Liver (tissue), 9 donors: Measurements from ENCODE around the gene MIEF1. TPM values are rescaled to one million over a fixed set of nuclear protein-coding genes. Genes with fewer than 3 reads are reported as not detected.

ENCODE experiments used
- DNase-seq: peaks from one replicate; pipeline ENCODE4 v3.0.0-alpha.2; 2017; ENCODE audit warnings: low spot score
- H3K27ac ChIP-seq, 2 donors: one replicate each; pipeline ENCODE4 v1.7.0; 2013; ENCODE audit warnings: inconsistent platforms in 2 of 2, low read length in 2 of 2, control low read depth in 1 of 2, low read depth in 1 of 2, mild to moderate bottlenecking in 1 of 2
- H3K27me3 ChIP-seq, 4 donors: one replicate each; pipeline versions ENCODE4 v1.6.1 to v1.7.0; 2013; ENCODE audit warnings: low read length in 3 of 4, inconsistent platforms in 1 of 4, mild to moderate bottlenecking in 1 of 4, moderate library complexity in 1 of 4; ENCODE audit not compliant: control insufficient read depth in 4 of 4, insufficient read depth in 4 of 4
- H3K36me3 ChIP-seq, 4 donors: one replicate each; pipeline versions ENCODE4 v1.6.1 to v1.7.0; 2013; ENCODE audit warnings: low read length in 3 of 4, mild to moderate bottlenecking in 3 of 4, low read depth in 1 of 4, moderate library complexity in 1 of 4; ENCODE audit not compliant: control insufficient read depth in 4 of 4, insufficient read depth in 3 of 4
- H3K4me1 ChIP-seq, 4 donors: one replicate each; pipeline versions ENCODE4 v1.6.1 to v1.7.0; 2013; ENCODE audit warnings: low read length in 3 of 4, mild to moderate bottlenecking in 3 of 4, moderate library complexity in 1 of 4; ENCODE audit not compliant: control insufficient read depth in 4 of 4, insufficient read depth in 4 of 4
- H3K4me3 ChIP-seq, 3 donors: one replicate each; pipeline versions ENCODE4 v1.6.1 to v1.7.0; 2013; ENCODE audit warnings: low read length in 3 of 3, control low read depth in 1 of 3, low read depth in 1 of 3, mild to moderate bottlenecking in 1 of 3
- H3K9ac ChIP-seq, 2 donors: one replicate each; pipeline ENCODE4 v1.7.0; 2013; ENCODE audit warnings: low read length in 2 of 2, mild to moderate bottlenecking in 2 of 2, moderate library complexity in 2 of 2, control low read depth in 1 of 2, low read depth in 1 of 2
- H3K9me3 ChIP-seq, 4 donors: one replicate each; pipeline versions ENCODE4 v1.6.1 to v1.7.0; 2013; ENCODE audit warnings: low read length in 3 of 4; ENCODE audit not compliant: control insufficient read depth in 4 of 4
- EGR1 ChIP-seq, 2 donors: IDR thresholded peaks; 2 replicates each; pipeline ENCODE4 v1.6.1; 2016 to 2018; ENCODE audit warnings: antibody characterized with exemption in 2 of 2, low read depth in 2 of 2
- FOXA1 ChIP-seq: IDR thresholded peaks from 2 replicates; pipeline ENCODE4 v1.6.1; 2016; ENCODE audit warnings: antibody characterized with exemption
- FOXA2 ChIP-seq: IDR thresholded peaks from 2 replicates; pipeline ENCODE4 v1.6.1; 2016; ENCODE audit warnings: antibody characterized with exemption
- GABPA ChIP-seq, 2 donors: IDR thresholded peaks in 1 of 2; conservative IDR thresholded peaks in 1 of 2; 2 replicates each; pipeline ENCODE4 v1.6.1; 2016; ENCODE audit warnings: antibody characterized with exemption in 2 of 2, mild to moderate bottlenecking in 1 of 2, moderate library complexity in 1 of 2
- HNF4A ChIP-seq, 2 donors: conservative IDR thresholded peaks; 2 replicates each; pipeline ENCODE4 v1.6.1; 2016; ENCODE audit warnings: antibody characterized with exemption in 2 of 2, mild to moderate bottlenecking in 2 of 2
- HNF4G ChIP-seq: IDR thresholded peaks from 2 replicates; pipeline ENCODE4 v1.6.1; 2016; ENCODE audit warnings: antibody characterized with exemption
- JUND ChIP-seq, 2 donors: IDR thresholded peaks; 2 replicates each; pipeline ENCODE4 v1.6.1; 2016; ENCODE audit warnings: antibody characterized with exemption in 2 of 2
- RAD21 ChIP-seq, 2 donors: IDR thresholded peaks; 2 replicates each; pipeline ENCODE4 v1.6.1; 2016; ENCODE audit warnings: antibody characterized with exemption in 2 of 2, mild to moderate bottlenecking in 2 of 2
- RXRA ChIP-seq, 2 donors: IDR thresholded peaks; 2 replicates each; pipeline ENCODE4 v1.6.1; 2017 to 2018; ENCODE audit warnings: antibody characterized with exemption in 2 of 2, mild to moderate bottlenecking in 1 of 2
- SP1 ChIP-seq: IDR thresholded peaks from 2 replicates; pipeline ENCODE4 v1.6.1; 2018; ENCODE audit warnings: antibody characterized with exemption, mild to moderate bottlenecking
- TAF1 ChIP-seq: conservative IDR thresholded peaks from 2 replicates; pipeline ENCODE4 v1.6.1; 2016; ENCODE audit warnings: antibody characterized with exemption, mild to moderate bottlenecking
- YY1 ChIP-seq: IDR thresholded peaks from 2 replicates; pipeline ENCODE4 v1.6.1; 2016; ENCODE audit warnings: antibody characterized with exemption, mild to moderate bottlenecking
- WGBS: extraction: QIAGEN DNeasy Blood & Tissue Kit; methylation state at CpG from one replicate; pipeline ENCODE4 v1.1.7; 2013; 5-methylcytosine and 5-hydroxymethylcytosine counted together
- polyA plus RNA-seq, 2 donors: library from polyadenylated mRNA; stranded (reverse) in 1 of 2; unstranded in 1 of 2; fragments of 200-250 nt in 1 of 2; fragments of >200 nt in 1 of 2; fragmentation: Nextera tagmentation in 1 of 2; extraction: Ambion mirVana in 1 of 2; gene quantifications; one replicate each; pipeline versions ENCODE4 v1.2.1 to v1.2.3, GENCODE V29; 2013 to 2015
- total RNA-seq, 2 donors: library from RNA; depleted of rRNA; stranded (reverse); fragments of >200 nt; gene quantifications; one replicate each; pipeline ENCODE4 v1.2.3, GENCODE V29; 2014
- TF ChIP-seq, protein P1 (sequence below): IDR thresholded peaks from 2 replicates; pipeline ENCODE4 v1.6.1; 2016; ENCODE audit warnings: antibody characterized with exemption, mild to moderate bottlenecking
- TF ChIP-seq, protein P2 (sequence below): IDR thresholded peaks from 2 replicates; pipeline ENCODE4 v1.6.1; 2016; ENCODE audit warnings: antibody characterized with exemption
- TF ChIP-seq, protein P3 (sequence below): fragments of 150-350 bp; IDR thresholded peaks from 2 replicates; pipeline ENCODE4 v1.5.1; 2017; ENCODE audit warnings: improper control_type of control experiment, low read depth, low read length; ENCODE audit not compliant: missing input control
- TF ChIP-seq, protein P4 (sequence below): IDR thresholded peaks from 2 replicates; pipeline ENCODE4 v1.6.1; 2016; ENCODE audit warnings: antibody characterized with exemption
- TF ChIP-seq, protein P5 (sequence below): IDR thresholded peaks from 2 replicates; pipeline ENCODE4 v1.6.1; 2016; ENCODE audit warnings: antibody characterized with exemption
- donor health status: healthy.
- donor health status: healthy.
- donor health status: healthy.
- donor health status: healthy.
- donor health status: healthy.

Gene MIEF1
- total and polyA plus RNA-seq, 4 donors = 12.9 to 31.1 (median 20.7) TPM

DNA sequence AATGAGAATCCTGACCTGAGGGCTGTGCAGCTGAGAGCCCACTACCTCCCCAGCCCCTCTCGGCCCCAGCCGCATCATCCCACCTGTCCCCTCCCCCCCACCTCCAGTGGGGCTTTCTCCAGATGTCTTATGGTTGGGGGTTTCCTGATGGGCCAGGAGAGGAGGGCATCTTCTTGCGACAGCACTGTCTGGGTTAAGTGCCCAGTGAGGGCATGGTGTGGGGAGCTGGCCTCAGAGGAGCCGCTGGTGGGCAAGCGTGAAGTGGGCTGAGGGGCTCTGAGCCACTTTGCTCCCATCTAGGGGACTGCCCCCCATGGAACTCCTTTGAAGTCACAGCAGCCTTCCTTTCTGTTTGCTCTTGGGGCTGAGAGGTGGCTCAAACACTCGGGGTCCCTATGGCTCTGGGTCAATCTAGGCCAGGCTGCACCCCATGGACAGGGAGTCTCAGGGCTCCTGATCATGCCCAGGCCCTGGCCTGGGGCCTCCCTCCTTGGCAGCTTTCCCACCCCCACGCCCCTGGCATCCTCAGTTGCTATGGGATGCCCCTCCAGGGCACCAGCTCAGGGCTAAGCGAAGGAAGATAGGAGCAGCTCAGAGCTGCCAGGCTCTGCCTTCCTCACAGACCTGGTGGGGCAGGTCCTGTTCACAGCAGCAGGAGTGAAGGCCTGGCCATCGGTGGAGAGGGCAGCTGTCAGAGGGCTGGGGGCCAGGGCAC is 11.0 kb upstream of the MIEF1 start (continued):
- TF ChIP-seq, protein P1, sequence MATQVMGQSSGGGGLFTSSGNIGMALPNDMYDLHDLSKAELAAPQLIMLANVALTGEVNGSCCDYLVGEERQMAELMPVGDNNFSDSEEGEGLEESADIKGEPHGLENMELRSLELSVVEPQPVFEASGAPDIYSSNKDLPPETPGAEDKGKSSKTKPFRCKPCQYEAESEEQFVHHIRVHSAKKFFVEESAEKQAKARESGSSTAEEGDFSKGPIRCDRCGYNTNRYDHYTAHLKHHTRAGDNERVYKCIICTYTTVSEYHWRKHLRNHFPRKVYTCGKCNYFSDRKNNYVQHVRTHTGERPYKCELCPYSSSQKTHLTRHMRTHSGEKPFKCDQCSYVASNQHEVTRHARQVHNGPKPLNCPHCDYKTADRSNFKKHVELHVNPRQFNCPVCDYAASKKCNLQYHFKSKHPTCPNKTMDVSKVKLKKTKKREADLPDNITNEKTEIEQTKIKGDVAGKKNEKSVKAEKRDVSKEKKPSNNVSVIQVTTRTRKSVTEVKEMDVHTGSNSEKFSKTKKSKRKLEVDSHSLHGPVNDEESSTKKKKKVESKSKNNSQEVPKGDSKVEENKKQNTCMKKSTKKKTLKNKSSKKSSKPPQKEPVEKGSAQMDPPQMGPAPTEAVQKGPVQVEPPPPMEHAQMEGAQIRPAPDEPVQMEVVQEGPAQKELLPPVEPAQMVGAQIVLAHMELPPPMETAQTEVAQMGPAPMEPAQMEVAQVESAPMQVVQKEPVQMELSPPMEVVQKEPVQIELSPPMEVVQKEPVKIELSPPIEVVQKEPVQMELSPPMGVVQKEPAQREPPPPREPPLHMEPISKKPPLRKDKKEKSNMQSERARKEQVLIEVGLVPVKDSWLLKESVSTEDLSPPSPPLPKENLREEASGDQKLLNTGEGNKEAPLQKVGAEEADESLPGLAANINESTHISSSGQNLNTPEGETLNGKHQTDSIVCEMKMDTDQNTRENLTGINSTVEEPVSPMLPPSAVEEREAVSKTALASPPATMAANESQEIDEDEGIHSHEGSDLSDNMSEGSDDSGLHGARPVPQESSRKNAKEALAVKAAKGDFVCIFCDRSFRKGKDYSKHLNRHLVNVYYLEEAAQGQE = no peak

DNA sequence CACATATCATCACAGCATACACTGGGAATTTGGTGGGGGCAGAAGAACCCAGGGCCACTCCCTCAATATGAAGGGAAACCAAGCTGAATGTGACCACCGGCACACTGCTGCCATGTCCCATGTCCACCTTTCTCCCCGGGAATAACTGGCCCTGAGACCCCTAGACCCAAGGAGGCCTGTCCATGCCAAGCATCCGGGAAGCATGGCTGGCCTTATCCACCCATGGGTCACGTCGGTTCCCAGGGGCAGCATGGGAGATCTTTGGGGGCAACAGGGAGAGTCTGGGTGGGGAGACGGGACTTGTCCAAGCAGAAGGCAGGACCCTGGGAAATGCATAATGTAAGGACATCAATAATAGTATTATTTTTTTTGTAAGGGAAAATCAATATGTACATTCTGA is 10.4 kb upstream of the MIEF1 start:
- H3K4me1 ChIP-seq = no peaks in the 10 kb centered on the region
- H3K9me3 ChIP-seq = no peaks in the 10 kb centered on the region
- no peaks in the 10 kb centered on the region for H3K27me3 ChIP-seq
- no peak for DNase-seq
- H3K9ac ChIP-seq = no peak overlapping the region
- WGBS = 79% methylated on average over 6 of the region's 6 CpGs
- H3K27ac ChIP-seq = no peak overlapping the region
- no peak overlapping the region for H3K4me3 ChIP-seq
- no peaks in the 10 kb centered on the region for H3K36me3 ChIP-seq
- no peak for TF ChIP-seq FOXA1
- TF ChIP-seq, protein P2, sequence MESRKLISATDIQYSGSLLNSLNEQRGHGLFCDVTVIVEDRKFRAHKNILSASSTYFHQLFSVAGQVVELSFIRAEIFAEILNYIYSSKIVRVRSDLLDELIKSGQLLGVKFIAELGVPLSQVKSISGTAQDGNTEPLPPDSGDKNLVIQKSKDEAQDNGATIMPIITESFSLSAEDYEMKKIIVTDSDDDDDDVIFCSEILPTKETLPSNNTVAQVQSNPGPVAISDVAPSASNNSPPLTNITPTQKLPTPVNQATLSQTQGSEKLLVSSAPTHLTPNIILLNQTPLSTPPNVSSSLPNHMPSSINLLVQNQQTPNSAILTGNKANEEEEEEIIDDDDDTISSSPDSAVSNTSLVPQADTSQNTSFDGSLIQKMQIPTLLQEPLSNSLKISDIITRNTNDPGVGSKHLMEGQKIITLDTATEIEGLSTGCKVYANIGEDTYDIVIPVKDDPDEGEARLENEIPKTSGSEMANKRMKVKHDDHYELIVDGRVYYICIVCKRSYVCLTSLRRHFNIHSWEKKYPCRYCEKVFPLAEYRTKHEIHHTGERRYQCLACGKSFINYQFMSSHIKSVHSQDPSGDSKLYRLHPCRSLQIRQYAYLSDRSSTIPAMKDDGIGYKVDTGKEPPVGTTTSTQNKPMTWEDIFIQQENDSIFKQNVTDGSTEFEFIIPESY = no peak
- no peak for TF ChIP-seq YY1
- TF ChIP-seq RAD21 (IDR thresholded peaks at IDR 0.05) = no peak
- TF ChIP-seq RXRA (IDR thresholded peaks at IDR 0.05) = no peak
- TF ChIP-seq, protein P1 = no peak
- no peak for TF ChIP-seq EGR1 (IDR thresholded peaks at IDR 0.05; ENCODE audit: low read depth in 2 of 2)
- TF ChIP-seq, protein P3, sequence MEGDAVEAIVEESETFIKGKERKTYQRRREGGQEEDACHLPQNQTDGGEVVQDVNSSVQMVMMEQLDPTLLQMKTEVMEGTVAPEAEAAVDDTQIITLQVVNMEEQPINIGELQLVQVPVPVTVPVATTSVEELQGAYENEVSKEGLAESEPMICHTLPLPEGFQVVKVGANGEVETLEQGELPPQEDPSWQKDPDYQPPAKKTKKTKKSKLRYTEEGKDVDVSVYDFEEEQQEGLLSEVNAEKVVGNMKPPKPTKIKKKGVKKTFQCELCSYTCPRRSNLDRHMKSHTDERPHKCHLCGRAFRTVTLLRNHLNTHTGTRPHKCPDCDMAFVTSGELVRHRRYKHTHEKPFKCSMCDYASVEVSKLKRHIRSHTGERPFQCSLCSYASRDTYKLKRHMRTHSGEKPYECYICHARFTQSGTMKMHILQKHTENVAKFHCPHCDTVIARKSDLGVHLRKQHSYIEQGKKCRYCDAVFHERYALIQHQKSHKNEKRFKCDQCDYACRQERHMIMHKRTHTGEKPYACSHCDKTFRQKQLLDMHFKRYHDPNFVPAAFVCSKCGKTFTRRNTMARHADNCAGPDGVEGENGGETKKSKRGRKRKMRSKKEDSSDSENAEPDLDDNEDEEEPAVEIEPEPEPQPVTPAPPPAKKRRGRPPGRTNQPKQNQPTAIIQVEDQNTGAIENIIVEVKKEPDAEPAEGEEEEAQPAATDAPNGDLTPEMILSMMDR = no peak
- TF ChIP-seq HNF4G = no peak
- no peak for TF ChIP-seq SP1
- no peak for TF ChIP-seq GABPA (IDR thresholded peaks at IDR 0.05 in 1 of 2, conservative IDR thresholded peaks at IDR 0.05 in 1 of 2)
- no peak for TF ChIP-seq JUND (IDR thresholded peaks at IDR 0.05)
- no peak for TF ChIP-seq TAF1
- TF ChIP-seq, protein P4, sequence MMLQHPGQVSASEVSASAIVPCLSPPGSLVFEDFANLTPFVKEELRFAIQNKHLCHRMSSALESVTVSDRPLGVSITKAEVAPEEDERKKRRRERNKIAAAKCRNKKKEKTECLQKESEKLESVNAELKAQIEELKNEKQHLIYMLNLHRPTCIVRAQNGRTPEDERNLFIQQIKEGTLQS = no peak
- TF ChIP-seq HNF4A (conservative IDR thresholded peaks at IDR 0.05) = no peak
- TF ChIP-seq, protein P5, sequence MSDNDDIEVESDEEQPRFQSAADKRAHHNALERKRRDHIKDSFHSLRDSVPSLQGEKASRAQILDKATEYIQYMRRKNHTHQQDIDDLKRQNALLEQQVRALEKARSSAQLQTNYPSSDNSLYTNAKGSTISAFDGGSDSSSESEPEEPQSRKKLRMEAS = no peak
- no peak for TF ChIP-seq FOXA2
